Measurements from ENCODE around the gene PPIE.
"Not testable (repeated sequence)": the region's sequence is repeated elsewhere in the genome, so short reads cannot be mapped to it uniquely, and the experiment has no call there.

Gene PPIE

DNA sequence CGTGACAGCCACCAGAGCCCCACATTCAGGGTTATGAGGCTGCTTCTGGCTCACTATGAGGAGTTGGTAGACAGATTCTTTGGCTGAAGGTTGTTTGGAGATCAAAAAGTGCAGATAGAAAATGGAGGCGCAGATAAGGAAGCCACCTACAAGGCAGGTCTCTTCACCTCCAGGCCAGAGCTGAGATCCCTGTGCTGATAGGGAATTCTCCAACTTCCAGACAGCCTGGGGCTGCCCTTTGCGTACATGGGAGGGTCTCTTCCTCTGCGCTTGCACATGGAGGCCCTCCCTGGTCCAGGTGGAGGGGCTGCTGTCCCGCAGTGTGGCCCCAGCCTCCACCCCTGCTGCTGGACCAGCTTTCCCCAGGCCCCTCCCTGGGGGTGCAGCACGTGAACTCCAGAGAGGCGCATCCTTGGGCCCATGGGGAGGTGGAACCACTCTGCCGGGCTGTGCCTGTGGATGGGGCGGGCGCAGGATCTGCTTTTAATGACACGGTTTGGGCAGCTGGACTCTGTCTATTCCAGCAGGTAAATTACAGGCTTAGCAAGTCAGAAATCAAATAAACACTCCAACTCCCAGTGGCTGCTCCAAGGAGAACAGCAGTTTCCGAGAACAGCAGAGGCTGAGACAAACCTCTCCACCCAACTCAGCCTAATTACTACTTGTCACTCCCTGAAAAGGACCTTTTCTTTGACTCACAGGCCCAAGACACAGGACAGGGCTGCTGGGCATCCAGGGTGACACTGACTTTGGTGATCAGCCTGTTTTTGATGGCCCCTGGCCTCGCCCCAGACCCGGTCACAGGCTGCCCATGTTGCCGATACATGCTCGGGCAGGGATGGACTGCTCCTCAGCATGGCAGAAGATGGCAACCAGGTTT lies 20.1 kb downstream of the PPIE start:
- peaks cover 26 to 61% of the 10 kb centered on the region in 2 donors for H3K36me3 Mint-ChIP-seq
- no peak for ATAC-seq (replicated peaks)

DNA sequence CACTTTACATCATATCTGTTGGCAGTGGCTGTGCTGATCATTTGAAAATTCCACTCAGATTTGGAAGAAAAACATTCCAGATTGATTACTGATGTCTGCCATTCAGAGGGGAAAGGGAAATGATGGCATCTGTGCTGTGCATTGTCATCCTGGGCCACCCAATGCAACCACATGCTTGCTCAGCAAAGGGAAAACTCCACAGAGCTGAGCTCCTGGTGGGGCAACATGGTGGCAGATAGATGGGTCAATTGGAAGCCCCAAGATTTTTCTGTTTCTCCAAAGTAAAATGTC lies 20.7 kb downstream of the PPIE start:
- DNase-seq, result no peak
- Mint-ChIP-seq H3K27ac (no peak overlapping the region), H3K4me3 (no peak overlapping the region), H3K9me3 (no peaks in the 10 kb centered on the region), H3K36me3 (peaks cover 26 to 57% of the 10 kb centered on the region in 2 donors), H3K27me3 (no peaks in the 10 kb centered on the region), H3K4me1 (no peaks in the 10 kb centered on the region)
- ATAC-seq (replicated peaks), result no peak

More for the DNA sequence above, 20.1 kb downstream of the PPIE start:
- H3K9me3 Mint-ChIP-seq, result no peaks in the 10 kb centered on the region
- H3K4me1 Mint-ChIP-seq, result no peaks in the 10 kb centered on the region
- DNase-seq, result no peak
- H3K4me3 Mint-ChIP-seq, result no peak overlapping the region
- H3K27ac Mint-ChIP-seq, result peak overlapping the region; percentile 25
- H3K27me3 Mint-ChIP-seq, result no peaks in the 10 kb centered on the region

DNA sequence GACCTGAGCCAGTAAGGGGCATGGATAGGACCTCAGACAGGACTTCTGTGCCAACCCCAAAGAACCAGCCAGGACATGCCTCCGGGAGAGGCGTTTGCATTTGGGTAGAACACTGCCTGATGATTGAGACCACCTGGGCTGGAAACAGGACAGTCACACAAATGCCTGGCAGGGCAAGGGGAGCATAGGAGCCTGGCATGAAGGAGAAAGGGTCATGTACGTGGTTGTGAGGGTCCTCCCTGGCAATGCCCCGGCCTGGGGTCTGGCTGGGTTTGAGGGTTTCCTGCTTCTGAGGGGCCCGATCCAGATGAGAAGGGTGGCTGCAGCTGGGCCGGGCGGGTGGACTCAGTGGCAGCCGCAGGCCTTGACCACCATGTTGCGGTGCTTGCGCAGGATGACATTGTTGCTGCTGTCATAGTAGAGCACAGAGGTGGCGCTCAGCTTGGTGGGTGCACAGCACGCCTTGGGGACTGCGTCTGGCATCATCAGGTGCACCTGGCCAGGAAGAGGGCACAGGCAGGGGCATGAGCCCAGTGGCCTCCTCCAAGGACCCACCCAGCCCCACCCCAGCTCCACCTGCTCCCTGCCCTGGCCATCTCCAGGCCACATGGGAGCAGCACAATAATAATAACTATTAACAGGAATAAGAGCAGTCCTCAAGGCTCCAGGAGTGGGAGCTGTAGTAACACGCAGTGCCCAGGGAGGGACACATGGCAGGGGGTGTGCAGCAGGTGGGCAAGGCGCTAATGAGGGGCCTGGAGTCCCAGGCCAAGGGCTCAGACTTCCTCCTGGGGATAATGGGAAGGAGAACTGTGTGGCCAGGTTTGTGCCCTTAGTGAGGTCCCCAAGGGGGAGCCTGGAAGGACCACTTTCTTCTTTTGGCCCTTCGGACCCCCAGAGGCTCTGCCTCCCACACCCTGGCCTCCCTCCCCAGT lies 21.7 kb downstream of the PPIE start:
- Mint-ChIP-seq H3K4me1 (no peaks in the 10 kb centered on the region), H3K9me3 (no peaks in the 10 kb centered on the region), H3K27ac (no peak overlapping the region), H3K4me3 (no peak overlapping the region), H3K27me3 (no peaks in the 10 kb centered on the region), H3K36me3 (peaks cover 26 to 49% of the 10 kb centered on the region in 2 donors)
- DNase-seq (no peak), ATAC-seq (replicated peaks) (no peak)

DNA sequence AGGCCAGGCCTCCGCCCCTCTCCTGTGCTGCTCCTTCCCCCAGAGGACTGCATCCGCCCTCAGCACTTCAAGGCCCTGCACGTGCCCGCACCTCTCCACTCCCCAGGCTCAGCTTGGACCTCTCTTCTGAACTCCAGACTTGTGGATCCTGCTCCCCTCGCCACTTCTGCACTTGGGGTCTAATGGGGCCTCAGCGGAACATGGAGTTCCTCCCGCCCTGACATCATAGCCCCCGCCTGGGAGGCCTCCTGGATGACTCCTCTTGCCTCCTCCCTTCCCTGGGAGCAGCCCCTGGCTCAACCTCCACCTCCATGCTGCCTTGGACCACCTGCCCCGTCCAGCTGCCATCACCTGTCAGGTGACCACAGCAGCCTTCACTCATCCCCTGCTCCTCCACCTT lies 22.3 kb downstream of the PPIE start:
- Mint-ChIP-seq H3K9me3 (no peaks in the 10 kb centered on the region), H3K4me1 (no peaks in the 10 kb centered on the region), H3K27ac (no peak overlapping the region), H3K36me3 (peaks cover 26 to 45% of the 10 kb centered on the region in 2 donors), H3K27me3 (no peaks in the 10 kb centered on the region), H3K4me3 (no peak overlapping the region)
- DNase-seq (no peak), ATAC-seq (replicated peaks) (no peak)

DNA sequence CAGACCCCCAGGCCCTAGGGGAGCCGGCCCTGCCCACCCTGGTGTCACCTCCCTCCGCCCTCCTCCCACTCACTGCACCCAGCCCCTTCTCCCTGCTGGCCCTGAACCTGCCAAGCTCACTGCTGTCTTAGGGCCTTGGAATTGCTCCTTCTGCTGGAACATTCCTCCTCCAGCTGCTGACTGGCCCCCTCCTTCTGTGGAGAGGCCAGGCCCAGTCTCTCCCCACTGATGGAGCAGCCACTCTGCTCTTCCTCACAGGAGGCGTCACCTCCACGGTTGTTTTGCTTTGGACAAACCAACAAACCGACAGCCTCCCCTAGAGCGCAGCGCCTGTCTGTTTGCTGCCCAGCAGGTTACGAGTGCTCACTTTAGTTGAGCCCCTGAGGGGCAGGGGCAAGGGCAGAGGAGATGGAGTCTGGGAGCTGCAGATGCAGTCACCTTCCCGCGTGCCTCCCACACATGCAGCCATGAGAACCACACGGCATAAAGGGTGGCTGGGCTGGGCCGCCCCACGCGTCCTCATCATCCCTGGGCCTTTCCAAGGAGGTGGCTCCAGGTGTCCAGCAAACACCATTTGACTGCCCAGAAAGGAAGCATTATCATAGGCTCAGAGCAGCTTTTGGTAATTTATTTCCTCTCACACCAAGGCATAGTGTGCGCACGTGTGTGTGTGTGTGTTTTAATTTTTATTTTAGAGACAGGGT lies 23.0 kb downstream of the PPIE start:
- H3K36me3 Mint-ChIP-seq, result peaks cover 22 to 40% of the 10 kb centered on the region in 2 donors
- no peaks in the 10 kb centered on the region for H3K9me3 Mint-ChIP-seq
- H3K4me1 Mint-ChIP-seq, result no peaks in the 10 kb centered on the region
- peak overlapping the region; percentile 9 for H3K27ac Mint-ChIP-seq
- DNase-seq (no peak), ATAC-seq (replicated peaks) (no peak)
- H3K27me3 Mint-ChIP-seq, result no peaks in the 10 kb centered on the region
- H3K4me3 Mint-ChIP-seq, result no peak overlapping the region

DNA sequence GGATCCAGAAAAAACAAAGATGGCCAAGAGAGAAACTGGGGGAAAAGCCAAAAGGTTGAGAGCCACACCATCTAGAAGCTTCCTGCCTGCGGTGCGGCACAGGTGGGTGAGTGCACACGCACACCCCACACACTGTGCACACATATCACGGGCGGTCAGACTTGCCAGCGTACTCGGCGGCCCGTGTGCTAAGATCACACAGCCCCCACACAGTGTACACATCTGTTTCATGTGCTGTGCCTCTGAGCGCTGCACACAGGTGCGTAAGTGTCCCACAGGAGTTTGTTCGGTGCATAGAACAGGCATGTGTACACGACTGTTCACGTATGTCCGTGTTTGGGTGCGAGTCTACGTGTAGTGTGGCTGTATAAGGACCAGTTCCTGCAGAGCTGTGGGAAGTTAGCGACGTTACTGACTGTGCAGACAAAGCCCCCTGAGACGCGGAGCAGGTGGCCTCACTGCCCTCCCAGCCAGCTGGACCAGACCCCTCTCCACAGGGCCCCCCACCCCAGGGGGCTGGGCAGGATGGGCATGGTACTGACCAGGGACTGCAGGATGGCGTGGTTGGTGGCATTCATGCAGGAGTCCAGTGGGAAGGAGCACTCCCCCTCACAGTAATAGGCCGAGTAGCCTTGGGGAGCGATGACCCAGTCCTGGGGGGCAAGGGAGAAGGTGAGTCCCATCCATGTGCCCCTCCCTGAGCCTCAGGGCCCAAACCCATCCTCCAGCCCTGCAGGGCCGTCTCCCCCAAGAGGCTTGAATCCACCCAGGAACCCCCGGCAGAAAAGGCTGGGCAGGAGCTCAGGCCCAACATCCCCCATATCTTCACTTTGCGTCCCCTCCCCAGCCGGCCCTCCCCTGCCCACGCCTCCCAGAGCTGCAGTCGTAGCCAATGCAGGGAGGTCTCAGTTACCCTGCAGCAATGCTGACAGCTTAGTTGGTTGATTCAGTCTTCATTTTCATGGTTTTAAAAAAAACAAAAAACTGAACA lies 24.2 kb downstream of the PPIE start:
- H3K4me3 Mint-ChIP-seq, result no peak overlapping the region
- H3K36me3 Mint-ChIP-seq, result peaks cover 22 to 30% of the 10 kb centered on the region in 2 donors
- no peak for ATAC-seq (replicated peaks)
- no peak for DNase-seq
- no peak overlapping the region for H3K27ac Mint-ChIP-seq
- H3K9me3 Mint-ChIP-seq, result no peaks in the 10 kb centered on the region
- H3K27me3 Mint-ChIP-seq, result no peaks in the 10 kb centered on the region
- H3K4me1 Mint-ChIP-seq, result no peaks in the 10 kb centered on the region

DNA sequence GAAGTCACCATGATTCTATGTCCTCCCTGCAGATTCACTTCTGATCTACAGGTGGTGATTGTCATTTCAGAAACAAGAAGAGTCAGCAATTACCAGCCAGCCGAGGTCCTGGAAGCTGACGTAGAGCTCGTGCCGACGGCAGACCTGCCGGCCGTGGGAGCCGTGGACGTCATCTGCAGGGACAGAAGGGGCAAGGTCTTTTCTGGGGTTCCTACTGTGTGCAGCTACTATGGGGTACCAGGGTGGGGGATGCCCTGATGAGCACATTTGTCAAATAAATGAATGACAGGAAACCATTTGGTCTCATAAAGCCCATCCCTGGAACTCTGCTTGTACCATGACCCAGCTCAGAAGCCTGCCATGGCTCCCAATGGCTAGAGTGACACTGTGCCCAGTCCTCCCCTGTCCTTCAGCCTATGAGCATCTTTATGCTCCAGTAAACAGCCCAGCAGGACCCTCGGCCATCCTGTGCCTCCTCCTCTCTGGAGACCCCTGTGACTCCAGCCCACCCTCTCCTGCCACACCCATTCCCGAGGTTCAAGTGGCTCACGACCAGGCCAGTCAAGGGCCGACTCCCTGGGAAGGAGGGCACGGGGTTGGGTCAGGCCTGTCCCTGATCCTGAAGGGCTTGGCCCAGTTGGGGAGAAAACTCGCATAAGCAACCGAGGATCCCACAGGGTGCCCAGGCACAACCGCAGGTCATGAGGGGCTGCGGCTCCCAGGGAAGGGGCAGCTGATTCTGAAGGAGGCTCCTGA lies 25.1 kb downstream of the PPIE start:
- not testable (repeated sequence) for H3K9me3 Mint-ChIP-seq; DNase-seq; H3K27ac Mint-ChIP-seq; H3K4me3 Mint-ChIP-seq; ATAC-seq (replicated peaks); H3K4me1 Mint-ChIP-seq; H3K27me3 Mint-ChIP-seq
- peaks cover 22 to 24% of the 10 kb centered on the region in 2 donors for H3K36me3 Mint-ChIP-seq

DNA sequence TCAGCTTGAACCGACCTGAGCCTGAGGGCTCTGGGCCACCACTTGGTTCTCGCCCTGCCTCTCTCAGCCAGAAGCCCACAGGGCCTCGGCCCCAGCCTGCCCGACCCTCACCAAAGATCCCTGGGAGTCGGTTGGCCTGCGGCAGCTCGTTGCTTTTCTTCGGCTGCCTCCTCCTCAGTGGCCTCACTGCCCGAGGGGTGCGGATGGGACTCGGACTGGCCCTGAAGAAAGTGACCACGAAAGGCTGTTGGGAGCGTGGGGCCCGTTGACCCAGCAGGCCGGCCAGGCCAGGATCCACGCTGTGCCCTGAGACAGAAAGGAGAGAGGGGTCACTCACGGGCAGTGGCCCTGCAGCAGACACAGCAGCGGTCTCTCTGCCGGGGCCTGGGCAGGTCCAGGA lies 25.8 kb downstream of the PPIE start:
- not testable (repeated sequence) for H3K4me1 Mint-ChIP-seq; H3K27ac Mint-ChIP-seq; H3K27me3 Mint-ChIP-seq; H3K4me3 Mint-ChIP-seq; H3K9me3 Mint-ChIP-seq; DNase-seq; ATAC-seq (replicated peaks)
- H3K36me3 Mint-ChIP-seq, result peaks cover 16 to 17% of the 10 kb centered on the region in 2 donors

DNA sequence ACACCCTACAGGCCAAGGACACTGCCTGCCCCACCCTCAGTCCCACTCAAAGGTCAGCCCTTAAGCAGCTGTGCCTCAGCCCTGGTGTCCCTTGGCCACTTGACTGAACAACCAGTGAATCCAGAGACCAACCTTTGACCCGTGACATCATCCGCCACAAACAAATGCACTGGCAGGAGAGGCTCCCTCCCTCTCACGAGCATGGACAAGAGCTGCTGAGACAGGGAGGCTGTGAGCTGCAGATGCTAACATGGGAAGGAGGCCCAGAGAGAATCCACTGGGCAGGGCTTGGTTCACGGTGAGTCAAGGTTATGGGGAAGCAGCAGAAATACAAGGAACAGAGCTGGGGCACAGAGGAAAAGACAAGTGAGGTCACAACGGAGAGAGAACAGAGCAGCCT lies 27.8 kb downstream of the PPIE start:
- H3K9me3 Mint-ChIP-seq; DNase-seq; H3K27me3 Mint-ChIP-seq; H3K4me1 Mint-ChIP-seq; H3K27ac Mint-ChIP-seq; H3K4me3 Mint-ChIP-seq; H3K36me3 Mint-ChIP-seq; ATAC-seq (replicated peaks): not testable (repeated sequence)

DNA sequence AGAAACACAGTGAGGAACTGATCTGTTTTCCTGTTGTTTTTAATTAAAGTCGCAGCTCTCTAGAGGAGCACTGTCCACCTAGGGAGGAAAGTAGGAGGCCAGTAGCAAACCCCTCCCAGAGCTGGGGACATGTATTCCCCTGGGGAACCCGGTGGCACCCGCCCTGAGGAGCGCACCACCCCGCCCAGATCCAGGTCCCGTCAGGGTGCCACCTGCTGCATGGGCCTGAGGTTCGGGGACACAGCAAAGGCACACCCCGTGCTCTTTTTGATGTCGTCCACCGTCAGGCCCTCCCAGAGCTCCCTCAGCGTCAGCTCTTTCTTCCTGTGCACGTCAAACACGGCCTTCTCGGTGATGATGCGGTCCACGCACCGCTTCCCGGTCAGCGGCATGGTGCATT lies 30.8 kb downstream of the PPIE start:
- H3K4me3 Mint-ChIP-seq; H3K27me3 Mint-ChIP-seq; DNase-seq; H3K4me1 Mint-ChIP-seq; H3K9me3 Mint-ChIP-seq; ATAC-seq (replicated peaks); H3K27ac Mint-ChIP-seq; H3K36me3 Mint-ChIP-seq: not testable (repeated sequence)

DNA sequence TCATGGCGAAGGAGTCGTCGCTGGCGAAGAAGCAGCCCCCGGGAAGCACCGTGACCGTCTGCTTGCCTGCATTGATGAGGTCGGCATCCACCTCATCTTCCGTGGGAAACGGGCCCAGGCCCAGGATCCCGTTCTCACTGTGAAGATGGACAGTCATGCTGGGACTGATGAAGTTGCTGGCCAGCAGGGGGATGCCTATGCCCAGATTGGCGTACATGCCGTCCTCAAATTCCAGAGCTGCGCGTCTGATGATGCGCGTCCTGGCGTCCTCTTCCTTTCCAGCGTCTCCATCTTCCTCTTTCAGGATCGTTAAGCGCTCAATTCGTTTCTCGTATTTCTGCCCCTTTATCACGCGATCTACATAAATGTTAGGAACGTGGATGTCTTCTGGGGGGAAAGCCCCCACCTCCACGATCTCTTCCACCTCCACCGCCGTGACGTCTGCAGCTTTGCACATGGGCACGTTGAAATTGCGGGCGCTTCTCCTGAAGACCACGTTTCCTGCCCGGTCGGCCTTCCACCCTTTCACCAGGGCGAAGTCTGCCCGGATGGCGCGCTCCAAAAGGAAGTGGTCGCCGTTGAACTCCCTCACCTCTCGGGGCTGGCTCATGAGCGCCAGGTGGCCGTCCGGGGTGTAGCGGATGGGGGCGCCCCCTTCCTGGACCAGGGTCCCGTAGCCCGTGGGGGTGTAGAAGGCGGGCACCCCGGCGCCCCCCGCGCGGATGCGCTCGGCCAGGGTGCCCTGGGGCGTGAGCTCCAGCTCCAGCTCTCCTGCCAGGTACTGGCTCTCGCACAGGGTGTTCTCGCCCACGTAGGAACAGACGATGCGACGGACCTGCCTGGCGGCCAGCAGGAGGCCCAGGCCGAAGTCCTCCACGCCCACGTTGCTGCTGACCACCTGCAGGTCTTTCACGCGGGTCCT lies 31.7 kb downstream of the PPIE start:
- DNase-seq, result peak; percentile 76

DNA sequence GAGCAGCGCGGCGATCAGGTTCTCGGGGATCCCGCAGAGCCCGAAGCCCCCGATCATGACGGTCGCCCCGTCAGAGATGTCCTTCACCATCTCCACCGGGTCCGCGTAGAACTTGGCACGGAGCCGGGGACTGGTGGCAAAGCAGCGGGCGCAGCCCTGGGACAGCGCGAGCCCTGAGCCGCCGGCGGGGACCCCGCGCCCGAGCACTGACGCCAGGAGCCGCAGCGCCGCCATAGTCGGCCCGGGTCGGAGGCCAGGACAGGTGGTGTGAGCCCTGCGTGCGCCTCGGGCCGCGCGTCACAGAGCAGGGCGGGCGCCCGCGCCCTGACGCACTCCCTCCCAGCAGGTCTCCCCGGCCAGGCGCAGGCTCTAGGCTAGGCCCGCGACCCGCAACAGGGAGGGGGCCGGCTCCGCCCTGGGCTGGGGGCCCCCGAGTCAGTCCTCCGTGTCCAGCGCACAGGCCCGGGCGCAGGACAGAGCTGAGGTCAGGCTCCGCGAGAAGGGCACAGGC lies 32.4 kb downstream of the PPIE start, which contains the start of gene OXCT2:
Gene OXCT2, minus strand, starts transcription at position 327 of the 511 bp plus-strand sequence. Its CDS starts 93 bp downstream, at position 234.
- peak; percentile 62 to 65 for ATAC-seq (replicated peaks)
- H3K27me3 Mint-ChIP-seq, DNase-seq, H3K9me3 Mint-ChIP-seq, H3K36me3 Mint-ChIP-seq: not testable (repeated sequence)
- Mint-ChIP-seq H3K4me3 (peak within 1 kb of the TSS; percentile 72 to 73), H3K4me1 (peaks cover 2 to 13% of the 10 kb centered on the region in 2 donors), H3K27ac (peak within 1 kb of the TSS; percentile 89)

More for the DNA sequence above, 31.7 kb downstream of the PPIE start:
- H3K36me3 Mint-ChIP-seq, H3K4me1 Mint-ChIP-seq, H3K9me3 Mint-ChIP-seq, H3K27me3 Mint-ChIP-seq: not testable (repeated sequence)
- Mint-ChIP-seq H3K4me3 (peak overlapping the region; percentile 72 to 73), H3K27ac (peak overlapping the region; percentile 89)
- ATAC-seq (replicated peaks), result peak; percentile 65 to 67
